Osteoblast (primary cell): ENCODE measurements around the gene SPI1. TPM values are rescaled to one million over a fixed set of nuclear protein-coding genes. Genes with fewer than 3 reads are reported as not detected.

Experiments
- DNase-seq: peaks from one replicate; pipeline ENCODE4 v3.0.0; 2011; ENCODE audit warnings: low spot score, mixed read lengths; ENCODE audit not compliant: insufficient read length; ENCODE audit errors: missing footprints
- H2AFZ ChIP-seq: 2 replicates; pipeline ENCODE4 v1.6.0; 2011; ENCODE audit warnings: mild to moderate bottlenecking, low read length
- H3K27ac ChIP-seq: 2 replicates; pipeline ENCODE4 v1.5.1; 2011; ENCODE audit warnings: mild to moderate bottlenecking, low read depth, low read length, moderate library complexity
- H3K27me3 ChIP-seq: 2 replicates; pipeline ENCODE4 v1.6.0; 2012; ENCODE audit warnings: mild to moderate bottlenecking, control low read depth, inconsistent platforms, low read length, moderate library complexity; ENCODE audit not compliant: insufficient read depth
- H3K36me3 ChIP-seq: 2 replicates; pipeline ENCODE4 v1.5.1; 2011; ENCODE audit warnings: mild to moderate bottlenecking, low read length, control low read depth, moderate library complexity; ENCODE audit not compliant: insufficient read depth
- H3K4me1 ChIP-seq: 2 replicates; pipeline ENCODE4 v1.5.1; 2011; ENCODE audit warnings: mild to moderate bottlenecking, low read length, control low read depth, moderate library complexity; ENCODE audit not compliant: insufficient read depth
- H3K4me2 ChIP-seq: 2 replicates; pipeline ENCODE4 v1.6.0; 2011; ENCODE audit warnings: mild to moderate bottlenecking, low read length; ENCODE audit not compliant: insufficient read depth
- H3K4me3 ChIP-seq: fragments of 200-600 bp; sonication (generic); 3 replicates; pipeline ENCODE4 v1.5.1; 2012; ENCODE audit warnings: mild to moderate bottlenecking, low read length, inconsistent platforms; ENCODE audit not compliant: insufficient read depth
- H3K79me2 ChIP-seq: 2 replicates; pipeline ENCODE4 v1.6.0; 2012; ENCODE audit warnings: mild to moderate bottlenecking, low read length, control low read depth, inconsistent platforms; ENCODE audit not compliant: insufficient read depth
- H3K9me3 ChIP-seq: 2 replicates; pipeline ENCODE4 v1.5.1; 2011; ENCODE audit warnings: low read depth, low read length, control low read depth
- H4K20me1 ChIP-seq: 2 replicates; pipeline ENCODE4 v1.6.0; 2012; ENCODE audit warnings: mild to moderate bottlenecking, low read length, control low read depth; ENCODE audit not compliant: insufficient read depth
- total RNA-seq: library from RNA; depleted of rRNA; stranded (reverse); fragments of >200 nt; gene quantifications from 2 replicates; pipeline ENCODE4 v1.2.3, GENCODE V29; 2012
- TF ChIP-seq, protein P1 (sequence below): IDR thresholded peaks from 2 replicates; pipeline ENCODE4 v1.5.1; 2011; ENCODE audit warnings: mild to moderate bottlenecking, low read depth, low read length, moderate library complexity; ENCODE audit errors: extremely low read depth

Gene SPI1
- total RNA-seq, 1 donor, result not detected

- H2AFZ ChIP-seq, result no peak overlapping the region
- TF ChIP-seq, protein P1, sequence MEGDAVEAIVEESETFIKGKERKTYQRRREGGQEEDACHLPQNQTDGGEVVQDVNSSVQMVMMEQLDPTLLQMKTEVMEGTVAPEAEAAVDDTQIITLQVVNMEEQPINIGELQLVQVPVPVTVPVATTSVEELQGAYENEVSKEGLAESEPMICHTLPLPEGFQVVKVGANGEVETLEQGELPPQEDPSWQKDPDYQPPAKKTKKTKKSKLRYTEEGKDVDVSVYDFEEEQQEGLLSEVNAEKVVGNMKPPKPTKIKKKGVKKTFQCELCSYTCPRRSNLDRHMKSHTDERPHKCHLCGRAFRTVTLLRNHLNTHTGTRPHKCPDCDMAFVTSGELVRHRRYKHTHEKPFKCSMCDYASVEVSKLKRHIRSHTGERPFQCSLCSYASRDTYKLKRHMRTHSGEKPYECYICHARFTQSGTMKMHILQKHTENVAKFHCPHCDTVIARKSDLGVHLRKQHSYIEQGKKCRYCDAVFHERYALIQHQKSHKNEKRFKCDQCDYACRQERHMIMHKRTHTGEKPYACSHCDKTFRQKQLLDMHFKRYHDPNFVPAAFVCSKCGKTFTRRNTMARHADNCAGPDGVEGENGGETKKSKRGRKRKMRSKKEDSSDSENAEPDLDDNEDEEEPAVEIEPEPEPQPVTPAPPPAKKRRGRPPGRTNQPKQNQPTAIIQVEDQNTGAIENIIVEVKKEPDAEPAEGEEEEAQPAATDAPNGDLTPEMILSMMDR, result no peak
Observed at GRCh38 chr11:47328449-47329390, 49.6 kb downstream of the SPI1 start.

GRCh38 chr11:47327949-47328348, 50.4 kb downstream of the SPI1 start:
- peaks cover 15% of the 10 kb centered on the region for H3K36me3 ChIP-seq
- no peaks in the 10 kb centered on the region for H3K79me2 ChIP-seq
- no peak overlapping the region for H3K4me2 ChIP-seq
- TF ChIP-seq, protein P1, result no peak
- DNase-seq, result peak; percentile 73
- no peaks in the 10 kb centered on the region for H3K9me3 ChIP-seq
- H3K4me3 ChIP-seq, result no peak overlapping the region
- H3K27me3 ChIP-seq, result no peaks in the 10 kb centered on the region
- no peaks in the 10 kb centered on the region for H3K4me1 ChIP-seq
- no peak overlapping the region for H2AFZ ChIP-seq
- no peak overlapping the region for H3K27ac ChIP-seq
- H4K20me1 ChIP-seq, result no peaks in the 10 kb centered on the region

More at GRCh38 chr11:47328449-47329390, 49.6 kb downstream of the SPI1 start:
- Histone ChIP-seq H3K4me2 (no peak overlapping the region), H4K20me1 (no peaks in the 10 kb centered on the region), H3K36me3 (peaks cover 15% of the 10 kb centered on the region), H3K27me3 (no peaks in the 10 kb centered on the region), H3K4me3 (no peak overlapping the region), H3K9me3 (no peaks in the 10 kb centered on the region), H3K27ac (no peak overlapping the region), H3K4me1 (no peaks in the 10 kb centered on the region), H3K79me2 (no peaks in the 10 kb centered on the region)
- peak; percentile 49 for DNase-seq

- H3K9me3 ChIP-seq, result no peaks in the 10 kb centered on the region
- H4K20me1 ChIP-seq, result no peaks in the 10 kb centered on the region
Observed at GRCh38 chr11:47327025-47327424, 51.3 kb downstream of the SPI1 start.

GRCh38 chr11:47326198-47326597, 52.1 kb downstream of the SPI1 start:
- TF ChIP-seq, protein P1, result no peak
- Histone ChIP-seq H3K4me1 (no peaks in the 10 kb centered on the region), H3K79me2 (no peaks in the 10 kb centered on the region), H3K36me3 (peaks cover 15% of the 10 kb centered on the region), H2AFZ (no peak overlapping the region), H3K27ac (no peak overlapping the region), H3K4me3 (no peak overlapping the region), H3K9me3 (no peaks in the 10 kb centered on the region), H3K27me3 (no peaks in the 10 kb centered on the region), H3K4me2 (no peak overlapping the region), H4K20me1 (no peaks in the 10 kb centered on the region)
- DNase-seq, result peak; percentile 59

More at GRCh38 chr11:47327025-47327424, 51.3 kb downstream of the SPI1 start:
- Histone ChIP-seq H3K36me3 (peaks cover 15% of the 10 kb centered on the region), H3K4me3 (no peak overlapping the region), H3K4me1 (no peaks in the 10 kb centered on the region), H2AFZ (no peak overlapping the region), H3K27me3 (no peaks in the 10 kb centered on the region), H3K27ac (no peak overlapping the region), H3K79me2 (no peaks in the 10 kb centered on the region), H3K4me2 (no peak overlapping the region)
- peak; percentile 32 for DNase-seq
- TF ChIP-seq, protein P1, result no peak
